COLO668 (cell line): ENCODE results near the gene UNC80.

Source experiments
- DNase-seq: peaks from one replicate; lab custom pipeline; 2025; ENCODE audit not compliant: unreplicated experiment; lab: John Stamatoyannopoulos, UW

UNC80 gene

DNA sequence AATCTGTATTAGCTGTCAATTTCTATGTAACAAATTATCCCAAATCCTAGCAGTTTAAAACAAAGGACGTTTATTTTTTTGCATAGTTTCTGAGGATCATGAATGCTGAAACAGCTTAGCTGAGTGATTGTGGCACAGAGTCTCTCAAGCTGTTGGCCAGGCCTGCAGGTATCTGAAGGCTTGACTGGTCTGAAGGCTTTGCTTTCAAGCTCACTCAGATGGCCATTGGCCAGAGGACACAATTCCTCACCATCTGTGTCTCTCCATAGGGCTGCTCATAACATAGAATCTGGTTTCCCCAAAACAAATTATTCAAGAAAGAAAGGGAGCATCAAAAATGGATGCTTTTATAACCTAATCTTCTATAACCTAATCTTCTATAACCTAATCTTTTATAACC lies 33.7 kb downstream of the UNC80 start:
- no peak for DNase-seq

DNA sequence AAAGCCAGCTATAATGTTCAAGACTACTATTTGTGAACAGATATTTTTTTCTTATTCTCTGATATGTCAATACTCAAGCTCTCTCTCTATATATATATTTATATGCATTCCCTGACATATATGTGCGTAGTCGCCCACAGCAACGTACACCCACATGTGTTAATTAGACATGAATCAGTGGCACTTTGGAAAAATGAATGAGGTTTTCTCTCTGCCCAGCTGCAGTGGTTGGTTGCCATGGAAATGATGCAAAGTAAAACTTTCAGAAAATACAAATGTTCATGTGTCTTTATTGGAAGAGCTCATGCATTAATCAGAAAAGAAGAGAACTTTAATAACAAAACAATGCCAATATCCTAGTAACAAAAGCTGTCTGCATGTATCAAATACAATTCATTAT lies 34.7 kb downstream of the UNC80 start:
- DNase-seq, result no peak

DNA sequence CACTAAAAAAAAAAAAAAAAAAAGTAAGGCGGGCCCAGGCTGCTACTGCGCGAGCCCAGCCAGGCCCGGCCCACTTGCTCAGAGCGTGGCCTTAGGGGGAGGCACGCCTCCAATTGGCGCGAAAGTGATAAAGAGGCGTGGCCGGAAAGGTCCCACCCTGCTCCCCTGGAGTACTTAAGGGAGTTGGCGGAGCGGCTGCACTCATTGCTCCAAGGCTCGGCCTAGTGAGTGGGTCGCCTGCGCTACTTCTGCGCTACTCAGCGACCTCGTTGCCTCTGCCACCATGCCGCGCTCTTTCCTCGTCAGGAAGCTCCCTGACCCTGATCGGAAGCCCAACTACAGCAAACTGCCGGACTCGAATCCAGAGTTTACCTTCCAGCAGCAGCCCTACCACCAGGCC lies 36.9 kb downstream of the UNC80 start:
- DNase-seq, result no peak

DNA sequence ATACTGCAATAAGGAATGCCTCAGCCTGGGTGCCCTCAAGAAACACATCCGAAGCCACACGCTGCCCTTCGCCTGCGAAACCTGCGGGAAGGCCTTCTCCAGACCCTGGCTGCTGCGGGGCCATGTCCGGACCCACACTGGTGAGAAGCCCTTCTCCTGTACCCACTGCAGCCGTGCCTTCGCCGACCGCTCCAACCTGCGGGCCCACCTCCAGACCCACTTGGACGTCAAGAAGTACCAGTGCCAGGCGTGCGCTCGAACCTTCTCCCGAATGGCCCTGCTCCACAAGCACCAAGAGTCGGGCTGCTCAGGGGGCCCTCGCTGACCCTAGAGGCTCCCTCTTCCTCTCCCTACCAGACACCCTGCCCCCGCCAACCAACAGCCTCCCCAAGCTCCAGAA lies 37.6 kb downstream of the UNC80 start:
- DNase-seq, result no peak

GRCh38 chr2:209817844-209818271 lies 46.2 kb downstream of the UNC80 start:
- DNase-seq, result no peak

DNA sequence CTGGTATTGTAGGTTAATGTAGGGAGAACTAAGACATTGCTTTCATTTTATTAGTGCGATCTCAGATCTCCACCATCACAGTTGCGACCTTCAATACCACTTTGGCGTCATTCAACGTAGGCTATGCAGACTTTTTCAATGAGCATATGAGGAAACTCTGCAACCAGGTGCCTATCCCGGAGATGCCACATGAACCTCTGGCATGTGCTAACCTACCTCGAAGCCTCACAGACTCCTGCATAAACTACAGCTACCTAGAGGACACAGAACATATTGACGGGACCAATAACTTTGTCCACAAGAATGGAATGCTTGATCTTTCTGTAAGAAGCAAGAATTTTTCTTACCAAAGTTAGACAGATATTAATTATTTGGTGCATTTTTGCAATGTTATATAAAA lies 47.3 kb downstream of the UNC80 start:
- DNase-seq, result no peak

- DNase-seq, result no peak
Observed at GRCh38 chr2:209821806-209822205, 50.2 kb downstream of the UNC80 start.

GRCh38 chr2:209823484-209823883 lies 51.9 kb downstream of the UNC80 start:
- no peak for DNase-seq

DNA sequence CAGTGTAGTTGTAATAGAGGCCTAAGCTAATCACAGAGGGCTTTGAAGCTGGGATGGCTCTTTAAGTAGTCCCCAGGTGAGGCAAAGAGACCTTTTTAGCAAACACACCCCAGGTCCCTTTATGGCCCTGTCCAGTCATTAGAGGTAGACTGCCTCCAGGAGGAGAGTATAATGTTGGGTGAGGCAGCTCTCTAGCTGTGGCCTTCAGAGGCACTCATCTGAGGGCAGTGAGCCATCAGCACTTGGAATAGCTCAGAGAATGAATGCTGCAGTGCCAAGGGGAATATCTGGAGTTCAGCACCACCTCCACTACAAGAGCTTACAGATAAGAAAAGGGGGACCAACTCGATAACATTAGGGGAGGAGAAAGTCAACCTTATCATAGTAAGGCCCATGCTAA lies 52.8 kb downstream of the UNC80 start:
- no peak for DNase-seq

- DNase-seq, result no peak
Observed at GRCh38 chr2:209830722-209831465, 59.3 kb downstream of the UNC80 start.

DNA sequence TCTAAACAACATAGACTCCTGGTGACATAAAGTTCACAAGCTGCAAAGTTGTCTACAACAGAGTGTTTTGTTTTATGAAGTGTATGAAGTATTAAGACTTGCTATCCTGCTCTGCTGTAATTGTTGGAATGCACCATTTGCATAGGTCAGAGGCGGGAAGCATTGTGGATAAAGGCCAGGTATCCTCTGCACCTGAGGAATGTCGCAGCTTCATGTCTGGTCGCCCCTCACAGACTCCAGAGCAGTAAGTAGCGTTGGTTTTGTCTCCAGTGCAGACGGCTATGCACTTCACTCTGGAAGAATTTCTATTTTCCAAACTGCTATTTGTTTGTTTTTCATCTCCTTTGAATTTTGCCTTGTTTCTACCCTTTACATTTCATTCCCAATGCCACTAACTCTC lies 63.1 kb downstream of the UNC80 start:
- DNase-seq, result no peak

GRCh38 chr2:209840434-209840833 lies 68.8 kb downstream of the UNC80 start:
- no peak for DNase-seq

DNA sequence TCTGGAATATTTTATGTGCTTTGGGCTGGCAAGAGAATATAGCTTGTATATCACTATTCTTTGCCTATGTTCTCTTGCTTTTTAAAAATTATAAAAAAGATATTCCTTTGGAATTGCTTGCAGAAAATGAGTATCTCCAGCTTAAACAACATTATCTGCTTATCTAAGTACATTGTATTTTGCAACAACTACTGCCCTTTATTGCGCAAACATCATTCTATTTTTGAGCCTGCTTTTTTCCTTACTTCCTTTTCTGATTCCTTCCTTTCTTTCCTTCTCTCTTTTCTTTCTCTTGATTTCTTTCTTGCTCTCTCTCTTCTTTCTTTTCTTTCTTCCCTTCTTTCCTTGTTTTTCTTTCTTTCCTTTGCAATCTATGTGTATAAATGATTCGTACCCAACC lies 74.0 kb downstream of the UNC80 start:
- DNase-seq, result no peak

GRCh38 chr2:209864716-209865295 lies 93.2 kb downstream of the UNC80 start:
- no peak for DNase-seq

DNA sequence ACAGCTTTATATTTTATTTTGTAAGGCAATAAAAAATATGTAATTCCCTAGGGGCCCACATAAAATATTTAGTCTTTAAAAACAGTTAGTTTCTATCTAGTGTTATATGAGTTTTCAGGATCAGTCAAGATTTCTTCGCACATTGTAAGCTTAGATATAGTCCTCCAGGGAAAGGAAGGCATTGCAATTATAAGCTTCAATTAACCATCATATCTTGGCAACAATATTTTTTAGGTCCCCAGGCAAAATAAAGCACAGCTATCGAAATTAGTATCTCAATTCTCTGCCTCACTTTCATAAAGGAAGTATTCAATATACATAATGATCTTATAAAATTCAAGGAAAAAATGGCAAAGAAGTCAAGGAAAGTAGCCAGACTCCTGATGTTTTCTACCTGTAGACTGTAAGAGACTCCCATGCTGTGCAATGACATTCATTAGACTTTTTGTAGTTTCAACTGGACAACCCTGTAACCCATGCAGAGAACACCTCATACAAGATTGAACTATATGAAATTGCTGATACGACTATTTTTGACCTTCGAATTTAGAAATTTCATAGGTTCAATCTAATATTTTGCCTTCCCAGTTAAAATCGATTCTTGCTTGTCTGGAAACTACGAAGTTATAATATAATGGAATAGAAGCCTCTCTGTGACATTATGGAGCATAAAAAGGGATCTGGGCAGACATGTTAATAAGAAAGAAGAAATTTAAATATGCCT lies 96.8 kb downstream of the UNC80 start:
- DNase-seq, result no peak

GRCh38 chr2:209870067-209870466 lies 98.4 kb downstream of the UNC80 start:
- no peak for DNase-seq

- no peak for DNase-seq
Observed at GRCh38 chr2:209872675-209873074, 101.0 kb downstream of the UNC80 start.

DNA sequence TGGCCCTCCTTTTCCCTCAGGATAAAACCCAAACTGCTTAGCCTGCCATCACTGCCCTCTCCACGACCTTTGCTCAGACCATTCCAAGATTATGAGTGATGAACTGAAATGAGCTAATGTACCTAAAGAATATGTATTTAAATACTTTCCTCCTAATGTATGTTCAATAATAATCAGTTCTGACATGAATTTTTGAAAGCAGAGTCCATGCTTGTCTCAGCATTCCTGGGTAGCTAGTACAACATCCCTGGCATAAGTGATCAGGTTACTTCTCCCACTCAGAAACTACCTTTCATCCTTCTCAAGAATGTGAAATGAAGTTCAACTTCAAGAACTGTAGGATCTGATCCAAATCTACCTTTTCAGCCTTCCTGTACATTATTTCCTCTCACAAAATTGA lies 103.6 kb downstream of the UNC80 start:
- no peak for DNase-seq

DNA sequence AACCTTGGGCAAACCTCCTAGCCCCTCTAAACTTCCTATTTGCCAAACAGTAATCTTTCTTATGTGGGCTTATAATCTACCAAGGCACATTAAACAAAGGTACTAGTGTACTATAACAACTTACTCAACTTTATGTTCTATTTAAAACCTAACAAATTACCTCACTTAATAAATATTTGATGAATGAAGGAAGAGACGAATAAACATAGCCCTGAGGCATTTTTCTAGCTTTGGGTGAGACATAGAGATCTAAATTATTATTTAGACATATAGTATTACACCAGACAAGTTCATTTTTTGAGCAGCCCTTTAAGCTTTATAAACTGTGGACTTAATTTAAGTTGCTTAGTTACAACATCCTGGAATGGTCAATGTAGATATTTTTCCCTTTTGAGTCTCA lies 104.6 kb downstream of the UNC80 start:
- no peak for DNase-seq

- no peak for DNase-seq
Observed at GRCh38 chr2:209878701-209879100, 107.1 kb downstream of the UNC80 start.

GRCh38 chr2:209900638-209901037 lies 129.0 kb downstream of the UNC80 start:
- DNase-seq, result no peak

- DNase-seq, result no peak
Observed at GRCh38 chr2:209901172-209901571, 129.5 kb downstream of the UNC80 start.
